Measurements from ENCODE around the gene MKRN2. TPM values are rescaled to one million over a fixed set of nuclear protein-coding genes. Genes with fewer than 3 reads are reported as not detected.
"Not testable (repeated sequence)": the region's sequence is repeated elsewhere in the genome, so short reads cannot be mapped to it uniquely, and the experiment has no call there.

Gene MKRN2
- total RNA-seq, 1 donor from 2014 or later = 22.3 TPM

DNA sequence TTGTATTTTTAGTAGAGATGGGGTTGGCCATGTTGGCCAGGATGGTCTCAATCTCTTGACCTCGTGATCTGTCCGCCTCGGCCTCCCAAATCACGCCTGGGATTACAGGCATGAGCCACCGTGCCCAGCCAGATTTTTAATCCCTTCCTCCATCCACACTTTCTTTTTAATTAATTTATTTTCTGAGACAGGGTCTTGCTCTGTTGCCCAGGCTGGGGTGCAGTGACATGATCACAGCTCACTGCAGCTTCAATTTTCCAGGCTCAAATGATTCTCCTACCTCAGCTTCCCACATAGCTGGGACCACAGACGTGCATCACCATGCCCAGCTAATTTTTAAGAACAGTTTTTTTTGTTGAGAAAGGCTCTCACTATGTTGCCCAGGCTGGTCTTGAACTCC, 63.4 kb downstream of the MKRN2 start:
- Mint-ChIP-seq H3K4me3 (no peak overlapping the region), H3K27ac (no peak overlapping the region), H3K4me1 (peaks cover 33% of the 10 kb centered on the region), H3K27me3 (no peaks in the 10 kb centered on the region), H3K9me3 (no peaks in the 10 kb centered on the region), H3K36me3 (ENCODE audit: low read depth) (peaks cover 34% of the 10 kb centered on the region)
- DNase-seq (no peak), ATAC-seq (ENCODE audit: low read depth) (no peak)
- ChIA-PET CTCF (no interaction called here), POLR2A (no interaction called here)
- intact Hi-C loops (cut with micrococcal nuclease) = no loop called here
- TF ChIP-seq, protein P1, sequence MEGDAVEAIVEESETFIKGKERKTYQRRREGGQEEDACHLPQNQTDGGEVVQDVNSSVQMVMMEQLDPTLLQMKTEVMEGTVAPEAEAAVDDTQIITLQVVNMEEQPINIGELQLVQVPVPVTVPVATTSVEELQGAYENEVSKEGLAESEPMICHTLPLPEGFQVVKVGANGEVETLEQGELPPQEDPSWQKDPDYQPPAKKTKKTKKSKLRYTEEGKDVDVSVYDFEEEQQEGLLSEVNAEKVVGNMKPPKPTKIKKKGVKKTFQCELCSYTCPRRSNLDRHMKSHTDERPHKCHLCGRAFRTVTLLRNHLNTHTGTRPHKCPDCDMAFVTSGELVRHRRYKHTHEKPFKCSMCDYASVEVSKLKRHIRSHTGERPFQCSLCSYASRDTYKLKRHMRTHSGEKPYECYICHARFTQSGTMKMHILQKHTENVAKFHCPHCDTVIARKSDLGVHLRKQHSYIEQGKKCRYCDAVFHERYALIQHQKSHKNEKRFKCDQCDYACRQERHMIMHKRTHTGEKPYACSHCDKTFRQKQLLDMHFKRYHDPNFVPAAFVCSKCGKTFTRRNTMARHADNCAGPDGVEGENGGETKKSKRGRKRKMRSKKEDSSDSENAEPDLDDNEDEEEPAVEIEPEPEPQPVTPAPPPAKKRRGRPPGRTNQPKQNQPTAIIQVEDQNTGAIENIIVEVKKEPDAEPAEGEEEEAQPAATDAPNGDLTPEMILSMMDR (IDR thresholded peaks at IDR 0.05) = no peak

GRCh38 chr3:12620729-12621128, 63.8 kb downstream of the MKRN2 start:
- Mint-ChIP-seq H3K27ac (no peak overlapping the region), H3K27me3 (no peaks in the 10 kb centered on the region), H3K4me1 (peaks cover 35% of the 10 kb centered on the region), H3K4me3 (no peak overlapping the region), H3K9me3 (no peaks in the 10 kb centered on the region), H3K36me3 (ENCODE audit: low read depth) (peaks cover 30% of the 10 kb centered on the region)
- TF ChIP-seq, protein P1 (IDR thresholded peaks at IDR 0.05) = no peak
- ChIA-PET POLR2A (no interaction called here), CTCF (no interaction called here)
- intact Hi-C loops (cut with micrococcal nuclease) = no loop called here
- DNase-seq = no peak
- ATAC-seq (ENCODE audit: low read depth) = no peak

GRCh38 chr3:12622335-12622734, 65.4 kb downstream of the MKRN2 start:
- peaks cover 44% of the 10 kb centered on the region for H3K4me1 Mint-ChIP-seq
- no peak overlapping the region for H3K4me3 Mint-ChIP-seq
- no peaks in the 10 kb centered on the region for H3K9me3 Mint-ChIP-seq
- intact Hi-C loops (cut with micrococcal nuclease) = no loop called here
- ChIA-PET CTCF (no interaction called here), POLR2A (no interaction called here)
- no peaks in the 10 kb centered on the region for H3K27me3 Mint-ChIP-seq
- TF ChIP-seq, protein P1 (IDR thresholded peaks at IDR 0.05) = no peak
- peaks cover 17% of the 10 kb centered on the region for H3K36me3 Mint-ChIP-seq (ENCODE audit: low read depth)
- no peak for DNase-seq
- H3K27ac Mint-ChIP-seq = peak overlapping the region; percentile 25
- no peak for ATAC-seq (ENCODE audit: low read depth)

GRCh38 chr3:12624056-12624455, 67.2 kb downstream of the MKRN2 start:
- Mint-ChIP-seq H3K36me3 (ENCODE audit: low read depth) (peaks cover 9% of the 10 kb centered on the region), H3K27ac (no peak overlapping the region), H3K4me3 (no peak overlapping the region), H3K9me3 (no peaks in the 10 kb centered on the region), H3K4me1 (peaks cover 50% of the 10 kb centered on the region), H3K27me3 (no peaks in the 10 kb centered on the region)
- POLR2A ChIA-PET = no interaction called here
- ATAC-seq (ENCODE audit: low read depth) (no peak), DNase-seq (no peak)
- intact Hi-C loops (cut with micrococcal nuclease) = no loop called here
- TF ChIP-seq, protein P1 (IDR thresholded peaks at IDR 0.05) = no peak
- CTCF ChIA-PET = no interaction called here

DNA sequence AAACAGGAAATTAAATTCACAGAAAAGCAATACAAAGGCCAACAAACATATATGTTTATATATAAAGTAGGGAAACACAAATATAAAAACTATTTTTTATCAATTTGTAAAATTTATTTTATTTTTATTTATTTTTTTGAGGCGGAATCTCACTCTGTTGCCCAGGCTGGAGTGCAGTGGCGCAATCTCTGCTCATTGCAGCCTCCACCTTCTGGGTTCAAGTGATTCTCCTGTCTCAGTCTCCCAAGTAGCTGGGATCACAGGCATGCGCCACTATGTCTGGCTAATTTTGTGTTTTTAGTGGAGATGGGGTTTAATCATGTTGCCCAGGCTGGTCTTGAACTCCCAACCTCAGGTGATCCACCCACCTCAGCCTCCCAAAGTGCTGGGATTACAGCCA, 68.1 kb downstream of the MKRN2 start:
- POLR2A ChIA-PET; intact Hi-C loops (cut with micrococcal nuclease); H3K27me3 Mint-ChIP-seq; H3K36me3 Mint-ChIP-seq (ENCODE audit: low read depth); ATAC-seq (ENCODE audit: low read depth); H3K4me3 Mint-ChIP-seq; H3K9me3 Mint-ChIP-seq; DNase-seq; H3K27ac Mint-ChIP-seq: not testable (repeated sequence)
- H3K4me1 Mint-ChIP-seq = peaks cover 58% of the 10 kb centered on the region
- CTCF ChIA-PET = interaction anchor here (0.6 kb wide), 1 partner anchor 37 kb away, joined by 3 read pairs; no protein-coding TSS in a partner anchor

DNA sequence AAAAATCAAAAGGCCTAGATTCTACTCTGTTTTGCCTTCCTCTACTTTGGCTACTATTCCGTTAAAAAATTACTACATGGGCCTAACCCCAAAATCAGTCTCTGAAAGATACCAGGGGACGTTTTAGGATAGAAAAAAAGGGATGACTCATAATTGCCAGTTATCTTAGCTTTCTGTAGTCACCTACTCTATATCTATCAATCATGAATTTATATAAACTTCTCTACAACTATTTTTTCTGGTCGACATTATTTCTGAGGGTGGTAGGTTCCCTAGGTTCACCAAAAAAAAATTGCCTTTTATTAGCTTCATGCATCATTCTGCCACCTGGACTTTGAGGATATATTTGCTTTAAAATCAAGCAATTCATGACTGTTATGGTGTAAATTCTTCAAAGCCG, 70.5 kb downstream of the MKRN2 start:
- Mint-ChIP-seq H3K27me3 (no peaks in the 10 kb centered on the region), H3K4me1 (peaks cover 57% of the 10 kb centered on the region), H3K4me3 (no peak overlapping the region), H3K9me3 (no peaks in the 10 kb centered on the region), H3K36me3 (ENCODE audit: low read depth) (peaks cover 6% of the 10 kb centered on the region), H3K27ac (peak overlapping the region; percentile 7)
- intact Hi-C loops (cut with micrococcal nuclease) = no loop called here
- CTCF ChIA-PET = no interaction called here
- POLR2A ChIA-PET = no interaction called here
- ATAC-seq (ENCODE audit: low read depth) (no peak), DNase-seq (no peak)
- TF ChIP-seq, protein P1 (IDR thresholded peaks at IDR 0.05) = no peak
